Measurements from ENCODE around the gene SELENOH.
A peak's percentile ranks its signal among the peaks of the same experiment; 100 is the strongest.

SELENOH gene

DNA sequence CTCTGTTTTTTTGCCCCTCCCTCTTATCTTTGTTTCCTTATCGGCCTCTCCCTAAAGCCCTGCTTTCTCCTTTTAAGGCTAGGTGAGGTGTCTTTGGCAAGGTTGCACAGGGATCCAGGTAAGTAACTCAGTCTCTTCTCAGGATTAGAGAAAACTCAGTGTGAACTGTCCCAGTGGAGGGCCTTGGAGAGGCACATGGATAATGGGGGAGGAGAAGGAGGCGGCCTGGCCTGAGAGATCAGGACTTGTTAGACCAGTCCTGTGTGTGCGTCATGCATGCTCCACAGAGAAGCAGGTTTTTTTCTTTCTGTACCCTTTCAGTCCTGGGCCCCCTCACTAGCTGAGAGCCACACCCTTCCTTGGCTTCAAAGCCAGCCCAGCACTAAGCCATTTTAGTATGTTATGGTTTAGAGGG is 40.2 kb downstream of the SELENOH start:
- no peak for DNase-seq (ENCODE audit: low read depth)

GRCh38 chr11:57785072-57785471 is 43.8 kb downstream of the SELENOH start:
- DNase-seq (ENCODE audit: low read depth), result no peak

DNA sequence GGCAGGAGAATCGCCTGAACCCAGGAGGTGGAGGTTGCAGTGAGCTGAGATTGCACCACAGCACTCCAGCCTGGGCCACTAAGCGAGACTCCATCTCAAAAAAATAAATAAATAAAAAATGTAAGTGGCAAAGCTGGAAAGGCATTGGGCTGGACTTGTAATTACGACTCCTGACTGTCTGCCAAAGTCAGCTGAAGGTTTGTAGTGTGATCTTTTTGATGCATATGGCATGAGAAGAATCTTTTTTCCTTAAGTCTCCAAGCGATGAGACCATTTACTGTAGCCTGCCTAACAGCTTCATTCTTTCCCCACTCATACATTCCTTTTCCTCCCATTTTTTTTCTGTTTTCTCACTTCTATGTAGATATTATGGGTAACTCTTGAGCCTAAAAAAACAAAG is 45.1 kb downstream of the SELENOH start:
- no peak for DNase-seq (ENCODE audit: low read depth)

DNA sequence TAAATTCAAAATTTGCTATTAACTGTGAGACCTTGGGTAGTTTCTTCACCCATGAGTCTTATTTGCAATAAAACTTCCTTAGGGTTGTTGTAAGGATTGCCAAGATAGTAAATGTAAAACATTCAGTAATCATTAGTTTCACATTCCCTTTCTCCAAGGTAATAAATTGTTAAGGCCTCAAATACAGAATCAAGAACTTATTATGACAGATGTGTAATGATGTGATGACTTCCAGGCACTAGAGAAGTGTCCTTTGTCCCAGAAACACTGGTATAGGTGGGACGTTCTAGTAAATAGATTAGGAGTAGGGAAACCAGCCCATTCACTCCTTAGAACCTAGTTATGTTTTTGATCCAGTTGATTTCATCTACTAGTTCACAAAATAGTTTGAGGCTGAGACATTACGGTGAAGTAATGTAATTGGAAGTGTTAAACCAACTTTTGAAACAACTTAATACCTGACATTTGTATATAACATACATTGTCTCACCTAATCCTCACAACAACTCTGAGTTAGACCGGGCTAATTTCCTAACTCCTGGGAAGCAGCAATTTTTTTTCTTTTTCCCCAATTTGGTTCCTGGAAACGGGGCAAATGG is 45.8 kb downstream of the SELENOH start:
- no peak for DNase-seq (ENCODE audit: low read depth)

DNA sequence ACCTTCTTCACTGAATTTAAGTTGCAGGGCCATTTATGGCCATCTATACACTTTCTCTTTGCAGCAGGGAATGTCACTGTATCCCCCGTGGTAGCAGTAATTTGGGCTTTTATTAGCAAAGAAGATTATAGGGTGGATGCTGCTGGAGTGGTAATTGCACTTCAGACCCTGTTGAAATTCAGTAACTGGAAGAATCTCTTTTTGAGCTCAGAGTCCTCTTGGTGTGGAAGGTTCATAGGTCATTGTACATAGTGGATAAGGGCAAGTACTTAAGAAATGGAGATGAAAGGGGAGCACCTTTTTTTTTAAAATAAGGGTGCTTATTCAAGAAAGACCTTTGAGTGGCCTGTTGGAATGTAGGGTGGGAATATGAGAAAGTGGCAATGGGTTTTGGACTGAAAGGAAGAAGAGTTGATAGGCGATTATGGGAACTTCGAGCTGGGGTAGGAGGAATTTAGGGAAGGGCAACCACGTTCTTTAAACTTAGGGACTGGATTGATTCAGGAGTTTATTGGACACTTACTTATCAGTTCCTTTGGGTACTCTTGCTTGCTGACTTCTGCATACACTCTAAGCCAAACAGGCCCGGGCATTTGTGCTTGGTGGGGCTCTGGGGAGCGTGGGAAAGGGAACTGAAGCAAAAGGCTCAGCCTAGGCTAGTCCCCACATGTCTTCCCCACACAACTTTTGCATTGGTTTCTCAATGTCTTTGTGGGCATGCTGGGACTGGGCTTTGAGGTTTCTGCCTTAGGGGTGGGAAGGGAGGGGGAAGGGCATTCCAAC is 46.8 kb downstream of the SELENOH start:
- no peak for DNase-seq (ENCODE audit: low read depth)

GRCh38 chr11:57788703-57789088 is 47.4 kb downstream of the SELENOH start:
- DNase-seq (ENCODE audit: low read depth), result no peak

DNA sequence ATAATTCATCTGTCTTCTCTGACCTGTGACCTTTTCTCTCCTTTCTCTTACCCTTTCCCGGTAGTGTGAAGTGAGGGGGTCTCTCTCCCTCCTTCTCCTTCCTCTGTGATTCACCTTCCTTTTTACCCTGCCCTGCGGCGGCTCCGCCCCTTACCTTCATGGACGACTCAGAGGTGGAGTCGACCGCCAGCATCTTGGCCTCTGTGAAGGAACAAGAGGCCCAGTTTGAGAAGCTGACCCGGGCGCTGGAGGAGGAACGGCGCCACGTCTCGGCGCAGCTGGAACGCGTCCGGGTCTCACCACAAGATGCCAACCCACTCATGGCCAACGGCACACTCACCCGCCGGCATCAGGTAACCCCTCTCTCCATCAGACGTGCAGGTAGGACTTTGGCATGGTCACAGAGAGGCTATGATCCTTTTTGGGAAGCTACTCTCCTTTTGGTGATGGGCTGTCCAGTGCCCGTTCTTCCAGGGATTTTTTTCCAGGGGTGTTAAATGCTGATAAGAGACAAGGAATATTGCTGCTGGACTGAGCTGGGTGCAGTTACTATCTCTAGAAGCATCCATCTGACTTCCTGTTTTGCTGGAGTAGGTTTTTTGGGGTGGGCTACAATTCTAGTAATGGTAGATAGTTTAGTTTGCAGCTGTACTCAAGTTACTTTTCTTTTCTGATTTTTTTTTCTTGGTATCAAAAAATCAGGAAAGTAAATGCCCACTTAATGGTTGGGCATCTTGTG is 50.2 kb downstream of the SELENOH start:
- no peak for DNase-seq (ENCODE audit: low read depth)

- DNase-seq (ENCODE audit: low read depth), result peak; percentile 83
Measured at GRCh38 chr11:57792060-57792541, 50.8 kb downstream of the SELENOH start.

DNA sequence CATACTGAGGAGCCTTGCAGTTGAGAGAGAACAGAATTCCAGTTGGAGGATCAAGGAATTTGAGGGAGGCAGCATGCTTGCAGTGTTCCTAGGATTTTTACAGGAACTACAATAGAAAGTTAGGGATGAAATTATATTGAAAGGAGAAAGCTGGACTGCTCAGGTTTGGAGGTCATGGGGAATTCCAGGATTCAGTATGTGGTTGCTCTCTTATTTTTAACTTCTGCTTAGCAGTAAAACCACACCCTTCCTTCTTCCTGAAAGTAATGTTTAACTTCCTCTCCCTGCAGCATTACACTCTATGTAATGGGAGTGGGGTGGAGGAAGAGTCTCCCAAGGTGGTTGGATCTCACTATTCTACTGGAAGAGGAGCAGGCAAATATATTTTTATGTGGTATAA is 51.6 kb downstream of the SELENOH start:
- DNase-seq (ENCODE audit: low read depth), result no peak

Measured in activated T-cell treated with anti-CD3 and anti-CD28 coated beads for 1 hour (primary cell).